22Rv1 (cell line): Measurements from ENCODE around the gene CDC73.

Source experiments
- ZFX ChIP-seq: fragments of 450-650 bp; IDR thresholded peaks from 2 replicates; pipeline ENCODE4 v1.6.1; 2017; ENCODE audit warnings: antibody characterized with exemption, borderline replicate concordance
- TF ChIP-seq, protein P1 (sequence below): fragments of 450-650 bp; IDR thresholded peaks from 2 replicates; pipeline ENCODE4 v1.5.1; 2017; ENCODE audit warnings: mild to moderate bottlenecking

DNA sequence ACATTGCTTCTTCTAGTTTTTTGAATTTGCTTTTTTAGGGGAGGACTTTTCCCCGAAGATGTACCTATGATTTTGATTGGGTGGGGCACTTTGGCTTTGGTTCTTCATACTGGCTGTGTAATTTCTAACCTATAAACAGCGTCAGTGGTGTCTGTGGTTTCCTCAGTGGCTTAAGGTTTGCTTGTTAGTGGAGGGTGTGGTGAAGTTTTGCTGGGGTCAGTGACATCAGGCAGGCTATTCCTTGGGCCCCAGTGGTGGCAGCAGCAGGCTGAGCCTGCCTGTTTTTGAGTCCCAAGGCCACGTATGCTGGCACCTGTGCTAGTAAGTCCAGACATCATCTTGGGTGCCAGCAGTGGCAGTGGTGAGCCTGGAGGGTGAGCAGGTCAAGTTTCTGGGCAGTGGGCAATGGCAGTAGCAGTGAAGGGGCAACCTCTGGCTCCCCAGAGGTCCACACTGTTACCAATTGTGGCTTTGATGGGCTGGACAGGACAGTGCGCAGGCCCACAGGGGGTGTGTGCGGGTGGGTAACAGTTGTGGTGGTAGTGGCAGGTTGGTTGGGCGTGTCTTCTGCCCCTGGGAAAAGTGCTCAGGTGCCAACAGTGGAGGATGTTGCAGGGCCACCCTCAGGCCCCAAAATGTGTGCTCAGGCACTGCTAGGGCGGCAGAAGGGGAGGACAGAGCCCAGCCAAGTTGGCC lies 119.4 kb downstream of the CDC73 start:
- TF ChIP-seq, protein P1, sequence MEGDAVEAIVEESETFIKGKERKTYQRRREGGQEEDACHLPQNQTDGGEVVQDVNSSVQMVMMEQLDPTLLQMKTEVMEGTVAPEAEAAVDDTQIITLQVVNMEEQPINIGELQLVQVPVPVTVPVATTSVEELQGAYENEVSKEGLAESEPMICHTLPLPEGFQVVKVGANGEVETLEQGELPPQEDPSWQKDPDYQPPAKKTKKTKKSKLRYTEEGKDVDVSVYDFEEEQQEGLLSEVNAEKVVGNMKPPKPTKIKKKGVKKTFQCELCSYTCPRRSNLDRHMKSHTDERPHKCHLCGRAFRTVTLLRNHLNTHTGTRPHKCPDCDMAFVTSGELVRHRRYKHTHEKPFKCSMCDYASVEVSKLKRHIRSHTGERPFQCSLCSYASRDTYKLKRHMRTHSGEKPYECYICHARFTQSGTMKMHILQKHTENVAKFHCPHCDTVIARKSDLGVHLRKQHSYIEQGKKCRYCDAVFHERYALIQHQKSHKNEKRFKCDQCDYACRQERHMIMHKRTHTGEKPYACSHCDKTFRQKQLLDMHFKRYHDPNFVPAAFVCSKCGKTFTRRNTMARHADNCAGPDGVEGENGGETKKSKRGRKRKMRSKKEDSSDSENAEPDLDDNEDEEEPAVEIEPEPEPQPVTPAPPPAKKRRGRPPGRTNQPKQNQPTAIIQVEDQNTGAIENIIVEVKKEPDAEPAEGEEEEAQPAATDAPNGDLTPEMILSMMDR, result no peak
- TF ChIP-seq ZFX, result no peak
